SK-N-SH (cell line): ENCODE results near the gene TSFM. TPM values are rescaled to one million over a fixed set of nuclear protein-coding genes. Genes with fewer than 3 reads are reported as not detected.
A peak's percentile ranks its signal among the peaks of the same experiment; 100 is the strongest.

Experiments
- CTCF ChIA-PET: fragments of 300-600, 350-600 bp; formaldehyde crosslinking; extraction: SDS; loops from one replicate; lab custom pipeline; 2021; lab: Yijun Ruan, JAX
- POLR2A ChIA-PET: fragments of 350-600 bp; sonication (Branson Sonifier 250); formaldehyde crosslinking; extraction: SDS; loops from one replicate; lab custom pipeline; 2020; ENCODE audit warnings: antibody characterized with exemption, inconsistent platforms; lab: Yijun Ruan, JAX
- DNase-seq: peaks from one replicate; pipeline ENCODE4 v3.0.0; 2012
- H2AFZ ChIP-seq: fragments of 200-600 bp; sonication (generic); 2 replicates; pipeline ENCODE4 v1.8.1; 2016; ENCODE audit warnings: antibody characterized with exemption, mild to moderate bottlenecking, low read depth
- H3F3A ChIP-seq: fragments of 200-600 bp; sonication (generic); replicated peaks from 2 replicates; pipeline ENCODE3; 2016; ENCODE audit warnings: antibody characterized with exemption, mild to moderate bottlenecking; ENCODE audit not compliant: insufficient read depth
- H3K27ac ChIP-seq, 2 experiments: fragments of 200-500 bp in 1 of 2; fragments of 200-600 bp in 1 of 2; sonication (Bioruptor generic) in 1 of 2; sonication (generic), shearing (Covaris generic) in 1 of 2; 2 replicates each; pipeline versions ENCODE4 v1.5.1 to v1.6.1; 2014 to 2016; ENCODE audit warnings: low read depth in 2 of 2, inconsistent platforms in 1 of 2, low read length in 1 of 2, mild to moderate bottlenecking in 1 of 2, mixed read lengths in 1 of 2
- H3K27me3 ChIP-seq: fragments of 200-600 bp; sonication (generic), shearing (Covaris generic); 2 replicates; pipeline ENCODE4 v1.6.1; 2016; ENCODE audit warnings: mixed run types; ENCODE audit not compliant: insufficient read depth
- H3K36me3 ChIP-seq, 2 experiments: fragments of 200-500 bp in 1 of 2; fragments of 200-600 bp in 1 of 2; sonication (Bioruptor generic) in 1 of 2; sonication (generic) in 1 of 2; replicated peaks in 1 of 2; 2 replicates each; pipeline versions ENCODE3 to v1.5.1; 2014 to 2016; ENCODE audit warnings: low read length in 1 of 2, mild to moderate bottlenecking in 1 of 2; ENCODE audit not compliant: insufficient read depth in 2 of 2, control insufficient read depth in 1 of 2
- H3K4me1 ChIP-seq, 2 experiments: fragments of 200-500 bp in 1 of 2; fragments of 200-600 bp in 1 of 2; sonication (Bioruptor generic) in 1 of 2; sonication (generic), shearing (Covaris generic) in 1 of 2; 2 replicates each; pipeline versions ENCODE4 v1.5.1 to v1.6.1; 2014 to 2016; ENCODE audit warnings: low read depth in 1 of 2, low read length in 1 of 2, mixed run types in 1 of 2; ENCODE audit not compliant: insufficient read depth in 2 of 2, control insufficient read depth in 1 of 2
- H3K4me2 ChIP-seq: fragments of 200-600 bp; sonication (generic), shearing (Covaris generic); 2 replicates; pipeline ENCODE4 v1.6.1; 2017; ENCODE audit warnings: mixed run types
- H3K4me3 ChIP-seq, 2 experiments: fragments of 200-500 bp in 1 of 2; fragments of 200-600 bp in 1 of 2; sonication (Bioruptor generic) in 1 of 2; sonication (generic), shearing (Covaris generic) in 1 of 2; 2 replicates each; pipeline versions ENCODE4 v1.5.1 to v1.8.1; 2014 to 2016; ENCODE audit warnings: low read depth in 2 of 2, inconsistent platforms in 1 of 2, low read length in 1 of 2, mild to moderate bottlenecking in 1 of 2, mixed read lengths in 1 of 2, moderate library complexity in 1 of 2
- H3K79me2 ChIP-seq: fragments of 200-600 bp; sonication (generic); 2 replicates; pipeline ENCODE4 v1.8.1; 2017; ENCODE audit warnings: mild to moderate bottlenecking; ENCODE audit not compliant: insufficient read depth
- H3K9ac ChIP-seq: fragments of 200-600 bp; sonication (generic); 2 replicates; pipeline ENCODE4 v1.6.1; 2017; ENCODE audit warnings: mixed run types
- H3K9me2 ChIP-seq: fragments of 200-600 bp; sonication (generic); 2 replicates; pipeline ENCODE4 v1.6.1; 2017; ENCODE audit warnings: mixed run types
- H3K9me3 ChIP-seq: fragments of 200-600 bp; sonication (generic); 2 replicates; pipeline ENCODE4 v1.6.1; 2017; ENCODE audit warnings: mixed run types, mild to moderate bottlenecking, moderate library complexity
- H4K20me1 ChIP-seq: fragments of 200-600 bp; sonication (generic); 2 replicates; pipeline ENCODE4 v1.6.1; 2017; ENCODE audit warnings: mild to moderate bottlenecking, mixed run types; ENCODE audit not compliant: insufficient read depth
- ELF1 ChIP-seq: IDR thresholded peaks from 2 replicates; pipeline ENCODE4 v1.4.0; 2012
- EP300 ChIP-seq, 2 experiments: IDR thresholded peaks; 2 replicates each; pipeline versions ENCODE4 v1.4.0 to v1.6.1; 2012; ENCODE audit warnings: borderline replicate concordance in 1 of 2, low read depth in 1 of 2, low read length in 1 of 2
- EZH2phosphoT487 ChIP-seq: fragments of 200-600 bp; sonication (generic); IDR thresholded peaks from 2 replicates; pipeline ENCODE4 v1.6.1; 2017; ENCODE audit warnings: low read depth, mixed run types, mild to moderate bottlenecking, antibody characterized with exemption, moderate library complexity, borderline replicate concordance
- GABPA ChIP-seq: IDR thresholded peaks from 2 replicates; pipeline ENCODE4 v1.4.0; 2012; ENCODE audit warnings: low read depth, mild to moderate bottlenecking
- IRF3 ChIP-seq: fragments of 150-350 bp; IDR thresholded peaks from 2 replicates; pipeline ENCODE4 v1.6.1; 2016; ENCODE audit warnings: mild to moderate bottlenecking, low read depth, low read length
- JUND ChIP-seq: IDR thresholded peaks from 2 replicates; pipeline ENCODE4 v1.4.0; 2012
- POLR2AphosphoS5 ChIP-seq: IDR thresholded peaks from 2 replicates; pipeline ENCODE4 v1.6.1; 2012; ENCODE audit warnings: low read depth, low read length
- RCOR1 ChIP-seq: fragments of 150-350 bp; IDR thresholded peaks from 2 replicates; pipeline ENCODE4 v1.6.1; 2017; ENCODE audit warnings: antibody characterized with exemption, low read length
- REST ChIP-seq: IDR thresholded peaks from 2 replicates; pipeline ENCODE4 v1.6.1; 2012; ENCODE audit warnings: mild to moderate bottlenecking, low read depth, low read length, moderate library complexity
- RFX5 ChIP-seq: IDR thresholded peaks from 2 replicates; pipeline ENCODE4 v1.6.1; 2012; ENCODE audit warnings: mild to moderate bottlenecking, improper control_type of control experiment, low read length
- SMC3 ChIP-seq: IDR thresholded peaks from 2 replicates; pipeline ENCODE4 v1.6.1; 2012; ENCODE audit warnings: low read depth, low read length, improper control_type of control experiment
- TAF1 ChIP-seq: IDR thresholded peaks from 2 replicates; pipeline ENCODE4 v1.6.1; 2012; ENCODE audit warnings: low read depth, mild to moderate bottlenecking, low read length, moderate library complexity, borderline replicate concordance
- TCF12 ChIP-seq: IDR thresholded peaks from 2 replicates; pipeline ENCODE4 v1.4.0; 2012
- TEAD4 ChIP-seq: IDR thresholded peaks from 2 replicates; pipeline ENCODE4 v1.4.0; 2012; ENCODE audit warnings: mild to moderate bottlenecking, borderline replicate concordance; ENCODE audit not compliant: insufficient read depth
- YY1 ChIP-seq: IDR thresholded peaks from 2 replicates; pipeline ENCODE4 v1.4.0; 2012; ENCODE audit warnings: low read depth, mild to moderate bottlenecking
- ZBTB33 ChIP-seq: IDR thresholded peaks from 2 replicates; pipeline ENCODE4 v1.4.0; 2012; ENCODE audit warnings: low read depth, borderline replicate concordance
- whole genome bisulfite sequencing: methylation state at CpG from one replicate; pipeline ENCODE4 v1.1.6; 2017; ENCODE audit warnings: low lambda C conversion rate; 5-methylcytosine and 5-hydroxymethylcytosine counted together
- polyA plus RNA-seq, 3 experiments: library from polyadenylated mRNA; depleted of rRNA; stranded (reverse); fragments of >200 nt; gene quantifications; 2 replicates each; pipeline ENCODE4 v1.2.3, GENCODE V29; 2012

The TSFM gene
- polyA plus RNA-seq, 1 of the 3 experiments (the other 2 are of a cell fraction) = 28.7 TPM

GRCh38 chr12:57755454-57756372, 26.9 kb upstream of the TSFM start:
- H3K4me1 ChIP-seq = peaks cover 8 to 33% of the 10 kb centered on the region in 2 experiments
- TF ChIP-seq GABPA (no peak), ZBTB33 (no peak), ELF1 (no peak), EZH2phosphoT487 (no peak), REST (no peak), JUND (no peak), IRF3 (no peak), RFX5 (no peak), RCOR1 (no peak), POLR2AphosphoS5 (no peak), SMC3 (no peak), TEAD4 (no peak), EP300 (IDR thresholded peaks at IDR 0.05; ENCODE audit: borderline replicate concordance in 1 of 2, low read depth in 1 of 2, low read length in 1 of 2) (no peak), TAF1 (no peak), YY1 (no peak), TCF12 (no peak)
- ChIA-PET POLR2A (interaction anchor here (1.3 to 1.9 kb wide), 2 partner anchors 11 kb away, joined by 3 to 9 read pairs; partner anchors contain the start of genes CYP27B1 and TSPAN31), CTCF (interaction anchor here (0.6 to 2.0 kb wide), 17 partner anchors 9 to 172 kb away, joined by 3 to 27 read pairs (median 5); partner anchors contain the start of genes CYP27B1, EEF1AKMT3, METTL1 and TSFM)
- peak overlapping the region; percentile 73 to 79 for H3K4me3 ChIP-seq
- no peaks in the 10 kb centered on the region for H3K27me3 ChIP-seq
- no peaks in the 10 kb centered on the region for H3K9me3 ChIP-seq
- peak overlapping the region; percentile 44; the same call in 1 of the 2 replicates for H3K9ac ChIP-seq
- peaks cover 23% of the 10 kb centered on the region for H3F3A ChIP-seq
- DNase-seq = peak; percentile 68
- peaks cover 14% of the 10 kb centered on the region for H3K79me2 ChIP-seq
- H3K27ac ChIP-seq = peak overlapping the region in 1 of 2 experiments; percentile 50; a peak in 1 of 4 replicates
- H4K20me1 ChIP-seq = peaks cover 7% of the 10 kb centered on the region
- H3K9me2 ChIP-seq = no peaks in the 10 kb centered on the region
- H2AFZ ChIP-seq = no peak overlapping the region
- peak overlapping the region; percentile 97 for H3K4me2 ChIP-seq
- 9% methylated on average over 10 of the region's 76 CpGs for WGBS
- H3K36me3 ChIP-seq = peaks cover 6 to 21% of the 10 kb centered on the region in 2 experiments
